Upper lobe of right lung (tissue), 1 donor: ENCODE results near the gene TMEM37. TPM values are rescaled to one million over a fixed set of nuclear protein-coding genes. Genes with fewer than 3 reads are reported as not detected.

Source experiments
- ATAC-seq: fragments of 200-7000 bp; cut with Tn5 transposase; one replicate; pipeline ENCODE4 v1.9.1; 2020; ENCODE audit warnings: mild to moderate bottlenecking, moderate library complexity
- DNase-seq: peaks from one replicate; pipeline ENCODE4 v3.0.0-alpha.2; 2020
- H3K27ac ChIP-seq: fragments of 200-600 bp; one replicate; pipeline ENCODE4 v1.8.0; 2022
- H3K27me3 ChIP-seq: fragments of 200-600 bp; one replicate; pipeline ENCODE4 v1.8.0; 2022; ENCODE audit warnings: mild to moderate bottlenecking
- H3K36me3 ChIP-seq: fragments of 200-600 bp; one replicate; pipeline ENCODE4 v1.8.0; 2022
- H3K4me1 ChIP-seq: fragments of 200-600 bp; one replicate; pipeline ENCODE4 v1.8.0; 2022
- H3K4me3 ChIP-seq: fragments of 200-600 bp; one replicate; pipeline ENCODE4 v1.8.0; 2022; ENCODE audit warnings: mild to moderate bottlenecking
- H3K9me3 ChIP-seq: fragments of 200-600 bp; one replicate; pipeline ENCODE4 v1.8.0; 2022
- CTCF ChIP-seq: fragments of 200-600 bp; IDR thresholded peaks from one replicate; pipeline ENCODE4 v1.8.0; 2022; ENCODE audit warnings: antibody characterized with exemption
- intact Hi-C: fragments of 100-400 bp; cut with DNase I; formaldehyde crosslinking; loops from one replicate; pipeline ENCODE4 v1.11.0; 2022
- total RNA-seq: library from RNA; stranded (reverse); fragmentation: NEBNext Ultra II Directional; extraction: Animal tissue kit (Norgen Biotek cat#: 25700); gene quantifications from one replicate; pipeline ENCODE4 v1.2.1, GENCODE V29; 2021
- donor health status: DM: no; HTN: yes; CAD: no; lungs with severe emphysema.

The TMEM37 gene
- total RNA-seq, 1 donor from 2014 or later = 23.8 TPM

GRCh38 chr2:119476301-119477112, 44.9 kb downstream of the TMEM37 start:
- ATAC-seq (peak; percentile 92), DNase-seq (peak; percentile 79)
- intact Hi-C loops = loop anchor here (5.0 kb wide), 1 partner anchor 69 kb away; no protein-coding TSS in a partner anchor
- Histone ChIP-seq H3K36me3 (no peaks in the 10 kb centered on the region), H3K27ac (no peak overlapping the region), H3K4me3 (no peak overlapping the region), H3K4me1 (peaks cover 7% of the 10 kb centered on the region), H3K9me3 (no peaks in the 10 kb centered on the region), H3K27me3 (peaks cover 3% of the 10 kb centered on the region)
- peak; percentile 96 for TF ChIP-seq CTCF

DNA sequence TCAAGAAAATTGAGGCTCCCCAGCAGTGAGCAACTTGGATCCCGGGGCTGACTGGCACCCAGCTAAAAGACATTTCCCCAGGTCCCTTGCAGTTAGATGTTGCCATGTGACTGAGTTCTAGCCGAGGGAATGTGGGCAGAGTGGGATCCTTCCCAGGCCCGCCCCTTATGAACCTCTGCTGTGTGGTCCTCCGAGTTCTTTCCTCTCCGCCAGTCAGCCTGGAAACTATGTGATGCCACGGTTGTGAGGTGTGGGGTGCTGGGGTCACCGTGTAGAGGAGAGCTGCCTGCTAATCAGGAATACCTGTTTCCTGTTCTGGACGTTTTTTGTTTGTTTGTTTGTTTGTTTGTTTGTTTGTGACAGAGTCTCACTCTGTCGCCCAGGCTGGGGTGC, 45.5 kb downstream of the TMEM37 start:
- Histone ChIP-seq H3K9me3 (no peaks in the 10 kb centered on the region), H3K4me1 (peaks cover 7% of the 10 kb centered on the region), H3K4me3 (no peak overlapping the region), H3K27me3 (peaks cover 3% of the 10 kb centered on the region), H3K36me3 (no peaks in the 10 kb centered on the region), H3K27ac (no peak overlapping the region)
- intact Hi-C loops = loop anchor here (5.0 kb wide), 1 partner anchor 70 kb away; no protein-coding TSS in a partner anchor
- DNase-seq (no peak), ATAC-seq (no peak)
- TF ChIP-seq CTCF = no peak

- intact Hi-C loops = loop anchor here (5.0 kb wide), 1 partner anchor 71 kb away; no protein-coding TSS in a partner anchor
These were observed 46.7 kb downstream of the TMEM37 start for GRCh38 chr2:119478188-119478977.

DNA sequence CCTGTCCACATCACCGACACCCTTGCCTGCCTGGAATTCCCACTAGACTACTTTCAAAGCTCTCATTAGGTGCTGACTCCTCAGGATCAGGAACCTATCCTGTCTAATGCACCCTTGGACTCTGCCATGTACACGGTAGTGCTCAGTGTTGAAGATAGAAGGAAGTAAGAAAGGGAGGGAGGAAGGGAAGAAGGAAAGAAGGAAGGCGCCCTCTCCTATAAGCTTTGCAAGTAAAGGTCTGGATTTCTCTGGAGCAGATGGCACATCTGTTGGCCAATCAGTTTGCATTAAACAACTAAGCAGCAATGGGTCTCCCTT, 47.3 kb downstream of the TMEM37 start:
- TF ChIP-seq CTCF = no peak
- ATAC-seq (no peak), DNase-seq (no peak)
- no peak overlapping the region for H3K27ac ChIP-seq
- H3K4me1 ChIP-seq = peaks cover 7% of the 10 kb centered on the region
- intact Hi-C loops = loop anchor here (5.0 kb wide), 1 partner anchor 72 kb away; no protein-coding TSS in a partner anchor
- H3K4me3 ChIP-seq = no peak overlapping the region
- H3K27me3 ChIP-seq = peaks cover 3% of the 10 kb centered on the region
- no peaks in the 10 kb centered on the region for H3K36me3 ChIP-seq
- no peaks in the 10 kb centered on the region for H3K9me3 ChIP-seq

More at GRCh38 chr2:119478188-119478977, 46.7 kb downstream of the TMEM37 start:
- H3K9me3 ChIP-seq = no peaks in the 10 kb centered on the region
- ATAC-seq (no peak), DNase-seq (no peak)
- no peak overlapping the region for H3K4me3 ChIP-seq
- TF ChIP-seq CTCF = no peak
- H3K36me3 ChIP-seq = no peaks in the 10 kb centered on the region
- no peak overlapping the region for H3K27ac ChIP-seq
- peaks cover 7% of the 10 kb centered on the region for H3K4me1 ChIP-seq
- peaks cover 3% of the 10 kb centered on the region for H3K27me3 ChIP-seq

GRCh38 chr2:119480184-119480583, 48.5 kb downstream of the TMEM37 start:
- Histone ChIP-seq H3K27ac (no peak overlapping the region), H3K27me3 (peaks cover 3% of the 10 kb centered on the region), H3K36me3 (no peaks in the 10 kb centered on the region), H3K4me3 (no peak overlapping the region), H3K4me1 (peaks cover 13% of the 10 kb centered on the region), H3K9me3 (no peaks in the 10 kb centered on the region)
- no peak for TF ChIP-seq CTCF
- DNase-seq (no peak), ATAC-seq (no peak)
- intact Hi-C loops = no loop called here
